Thoracic aorta (tissue), 2 donors: ENCODE measurements around the gene RARG. TPM values are rescaled to one million over a fixed set of nuclear protein-coding genes. Genes with fewer than 3 reads are reported as not detected.

ENCODE experiments used
- ATAC-seq: fragments of 150-250 bp; one replicate; pipeline ENCODE4 v1.8.0; 2017; ENCODE audit warnings: low read depth; ENCODE audit not compliant: insufficient number of reproducible peaks, low FRiP score
- DNase-seq: peaks from one replicate; pipeline ENCODE4 v3.0.0-alpha.2; 2020; ENCODE audit warnings: low spot score
- H3K27ac ChIP-seq, 2 donors: fragments of 200-600 bp; sonication (generic); 1 replicate in 1 of 2; 2 replicates in 1 of 2; pipeline ENCODE4 v1.5.1; 2016; ENCODE audit warnings: mild to moderate bottlenecking in 2 of 2, moderate library complexity in 2 of 2
- H3K27me3 ChIP-seq: fragments of 200-600 bp; sonication (generic); replicated peaks from 2 replicates; pipeline ENCODE4 v1.6.0; 2016; ENCODE audit warnings: mild to moderate bottlenecking; ENCODE audit not compliant: insufficient read depth
- H3K36me3 ChIP-seq: fragments of 200-600 bp; sonication (generic); one replicate; pipeline ENCODE4 v1.5.1; 2016
- H3K4me1 ChIP-seq, 2 donors: fragments of 200-600 bp; sonication (generic); 1 replicate in 1 of 2; 2 replicates in 1 of 2; pipeline versions ENCODE4 v1.5.1 to v1.6.0; 2016; ENCODE audit warnings: low read depth in 2 of 2, mild to moderate bottlenecking in 1 of 2; ENCODE audit not compliant: control insufficient read depth in 1 of 2
- H3K4me3 ChIP-seq: fragments of 200-600 bp; sonication (generic); 2 replicates; pipeline ENCODE4 v1.5.1; 2016; ENCODE audit warnings: mild to moderate bottlenecking
- H3K9me3 ChIP-seq: fragments of 200-600 bp; sonication (generic); 2 replicates; pipeline ENCODE4 v1.5.1; 2016
- total RNA-seq, 2 donors: library from RNA; depleted of rRNA; stranded (reverse); fragments of >200 nt; gene quantifications; one replicate each; pipeline versions ENCODE4 v1.1.0 to v1.2.3, GENCODE V29; 2016
- TF ChIP-seq, protein P1 (sequence below): fragments of 200-600 bp; sonication (generic); IDR thresholded peaks from one replicate; pipeline ENCODE4 v1.5.1; 2019; ENCODE audit warnings: antibody characterized with exemption

RARG gene
- total RNA-seq, 2 donors from 2014 or later = 25.7 to 37.5 TPM

DNA sequence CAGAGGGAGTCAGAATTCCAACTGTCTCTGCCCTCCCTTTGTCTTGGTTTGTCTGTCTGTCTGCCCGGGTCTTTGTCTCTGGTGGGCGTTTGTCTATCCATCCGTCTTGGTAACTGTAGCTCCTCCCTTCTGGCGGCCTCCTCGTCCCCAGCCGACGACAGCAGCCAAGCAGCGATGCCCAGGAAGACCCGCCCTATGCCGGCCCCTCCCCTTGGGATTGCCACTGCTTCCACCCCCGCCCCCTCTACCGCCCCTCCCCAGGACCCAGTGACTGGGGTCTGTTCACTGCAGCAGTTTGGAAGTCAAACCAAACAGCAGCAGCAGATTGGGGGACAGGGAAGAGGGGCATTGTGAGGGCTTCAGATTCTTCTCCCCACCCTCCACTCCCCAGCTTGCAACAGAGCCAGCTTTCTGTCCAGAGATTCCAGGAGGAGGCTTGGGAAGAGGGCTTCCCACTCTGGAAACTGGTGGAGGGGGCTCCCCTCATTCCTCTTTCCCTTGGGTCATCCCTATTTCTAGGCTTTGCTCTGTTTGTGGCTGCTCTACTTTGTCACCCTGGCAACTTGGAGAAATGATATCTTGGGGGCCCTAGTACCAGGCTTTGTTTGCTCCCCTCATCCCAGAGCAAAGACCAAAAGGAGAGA, 2.4 kb upstream of the RARG start:
- peak overlapping the region; percentile 58 to 91 for H3K27ac ChIP-seq
- H3K4me3 ChIP-seq = no peak overlapping the region
- H3K36me3 ChIP-seq = no peaks in the 10 kb centered on the region
- no peak for ATAC-seq
- H3K27me3 ChIP-seq = no peaks in the 10 kb centered on the region
- H3K4me1 ChIP-seq = peaks cover 26 to 44% of the 10 kb centered on the region in 2 donors
- no peaks in the 10 kb centered on the region for H3K9me3 ChIP-seq
- TF ChIP-seq, protein P1, sequence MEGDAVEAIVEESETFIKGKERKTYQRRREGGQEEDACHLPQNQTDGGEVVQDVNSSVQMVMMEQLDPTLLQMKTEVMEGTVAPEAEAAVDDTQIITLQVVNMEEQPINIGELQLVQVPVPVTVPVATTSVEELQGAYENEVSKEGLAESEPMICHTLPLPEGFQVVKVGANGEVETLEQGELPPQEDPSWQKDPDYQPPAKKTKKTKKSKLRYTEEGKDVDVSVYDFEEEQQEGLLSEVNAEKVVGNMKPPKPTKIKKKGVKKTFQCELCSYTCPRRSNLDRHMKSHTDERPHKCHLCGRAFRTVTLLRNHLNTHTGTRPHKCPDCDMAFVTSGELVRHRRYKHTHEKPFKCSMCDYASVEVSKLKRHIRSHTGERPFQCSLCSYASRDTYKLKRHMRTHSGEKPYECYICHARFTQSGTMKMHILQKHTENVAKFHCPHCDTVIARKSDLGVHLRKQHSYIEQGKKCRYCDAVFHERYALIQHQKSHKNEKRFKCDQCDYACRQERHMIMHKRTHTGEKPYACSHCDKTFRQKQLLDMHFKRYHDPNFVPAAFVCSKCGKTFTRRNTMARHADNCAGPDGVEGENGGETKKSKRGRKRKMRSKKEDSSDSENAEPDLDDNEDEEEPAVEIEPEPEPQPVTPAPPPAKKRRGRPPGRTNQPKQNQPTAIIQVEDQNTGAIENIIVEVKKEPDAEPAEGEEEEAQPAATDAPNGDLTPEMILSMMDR = no peak
- DNase-seq = no peak

DNA sequence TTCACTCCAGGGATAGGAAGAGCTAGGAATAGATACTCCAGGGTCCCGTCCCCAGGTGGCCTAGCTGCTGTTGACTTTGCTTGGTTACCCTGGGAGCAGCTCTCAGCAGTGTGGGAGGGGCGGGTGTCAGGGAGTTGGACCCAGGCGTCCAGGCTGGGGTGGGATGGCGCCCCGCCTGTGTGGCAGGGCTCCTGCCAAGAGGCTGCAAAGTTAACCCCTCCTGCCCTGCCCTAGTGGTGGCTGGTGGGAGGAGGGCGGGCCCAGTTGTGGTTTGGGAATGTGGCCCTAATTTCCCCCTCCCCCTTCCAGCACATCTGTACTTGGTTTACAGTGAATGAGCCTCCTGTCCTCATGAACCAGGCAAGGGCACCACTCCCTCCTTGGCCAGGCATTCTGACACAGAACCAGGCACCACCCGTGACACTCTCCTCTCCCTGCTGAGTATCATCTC, 1.7 kb upstream of the RARG start:
- Histone ChIP-seq H3K27ac (peak overlapping the region; percentile 71 to 91), H3K27me3 (no peaks in the 10 kb centered on the region), H3K9me3 (no peaks in the 10 kb centered on the region), H3K4me3 (peak overlapping the region; percentile 94), H3K4me1 (peaks cover 28 to 51% of the 10 kb centered on the region in 2 donors), H3K36me3 (no peaks in the 10 kb centered on the region)
- TF ChIP-seq, protein P1 = no peak
- no peak for DNase-seq
- ATAC-seq = no peak

DNA sequence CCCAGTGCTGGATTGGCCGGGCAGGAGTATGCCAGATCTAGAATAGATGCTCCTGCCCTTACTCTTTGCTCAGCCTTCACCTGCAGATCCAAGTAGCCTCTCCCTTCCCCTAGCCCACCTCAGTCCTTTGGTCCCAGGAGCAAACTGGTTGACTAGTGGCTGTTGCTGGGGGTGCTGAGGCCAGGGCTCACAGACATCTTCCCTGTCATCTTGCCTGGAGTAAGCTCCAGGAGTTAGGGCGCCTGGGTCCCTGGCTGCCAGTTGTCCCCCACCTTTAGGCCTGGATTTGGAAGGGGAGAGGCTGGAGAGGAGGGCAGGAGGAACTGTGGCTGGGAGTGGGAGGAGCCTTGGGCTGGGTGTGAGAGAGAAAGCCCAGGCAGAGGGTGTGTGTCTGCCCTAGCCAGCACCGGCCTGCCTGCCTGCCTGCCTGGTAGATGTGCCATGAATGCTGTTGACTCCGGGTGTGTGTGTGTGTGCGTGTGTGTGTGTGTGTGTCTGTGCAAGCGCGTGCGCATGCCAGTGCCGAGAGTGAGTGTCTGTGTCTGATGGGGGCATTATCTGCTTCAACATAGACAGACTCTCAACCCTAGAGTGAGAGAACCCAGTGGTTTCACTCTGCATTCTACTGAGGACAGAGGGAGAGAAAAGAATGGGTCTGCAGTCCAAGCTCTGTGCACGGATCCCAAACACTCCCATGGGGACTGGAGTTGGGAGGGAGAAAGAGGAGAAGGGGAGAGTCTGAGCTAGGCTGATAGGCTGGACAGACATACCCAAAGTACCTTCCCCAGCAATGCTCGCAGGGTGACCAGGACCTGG, 845 bp upstream of the RARG start:
- H3K27me3 ChIP-seq = no peaks in the 10 kb centered on the region
- no peaks in the 10 kb centered on the region for H3K36me3 ChIP-seq
- peaks cover 28 to 54% of the 10 kb centered on the region in 2 donors for H3K4me1 ChIP-seq
- no peak for DNase-seq
- peak overlapping the region; percentile 71 to 91 for H3K27ac ChIP-seq
- no peaks in the 10 kb centered on the region for H3K9me3 ChIP-seq
- ATAC-seq = peak; percentile 26
- H3K4me3 ChIP-seq = peak overlapping the region; percentile 94
- TF ChIP-seq, protein P1 = no peak

DNA sequence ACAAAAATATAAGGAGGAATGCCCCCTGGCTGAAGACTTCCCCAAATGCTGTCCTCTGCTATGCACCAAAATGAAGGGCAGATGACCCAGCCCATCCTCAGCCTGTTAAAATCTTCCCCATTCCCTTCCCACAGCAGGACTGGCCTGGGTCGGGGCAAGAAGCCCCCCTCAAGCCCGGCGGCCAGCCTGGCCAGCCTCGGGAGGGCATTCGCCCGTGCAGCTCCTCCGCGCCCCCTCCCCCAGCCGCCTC, 413 bp downstream of the RARG start:
- H3K4me1 ChIP-seq = peaks cover 28 to 54% of the 10 kb centered on the region in 2 donors
- no peak for ATAC-seq
- H3K27ac ChIP-seq = peak overlapping the region; percentile 88 to 92
- DNase-seq = no peak
- peak overlapping the region; percentile 94 for H3K4me3 ChIP-seq
- no peaks in the 10 kb centered on the region for H3K9me3 ChIP-seq
- no peaks in the 10 kb centered on the region for H3K27me3 ChIP-seq
- H3K36me3 ChIP-seq = peaks cover 3% of the 10 kb centered on the region
- TF ChIP-seq, protein P1 = no peak

DNA sequence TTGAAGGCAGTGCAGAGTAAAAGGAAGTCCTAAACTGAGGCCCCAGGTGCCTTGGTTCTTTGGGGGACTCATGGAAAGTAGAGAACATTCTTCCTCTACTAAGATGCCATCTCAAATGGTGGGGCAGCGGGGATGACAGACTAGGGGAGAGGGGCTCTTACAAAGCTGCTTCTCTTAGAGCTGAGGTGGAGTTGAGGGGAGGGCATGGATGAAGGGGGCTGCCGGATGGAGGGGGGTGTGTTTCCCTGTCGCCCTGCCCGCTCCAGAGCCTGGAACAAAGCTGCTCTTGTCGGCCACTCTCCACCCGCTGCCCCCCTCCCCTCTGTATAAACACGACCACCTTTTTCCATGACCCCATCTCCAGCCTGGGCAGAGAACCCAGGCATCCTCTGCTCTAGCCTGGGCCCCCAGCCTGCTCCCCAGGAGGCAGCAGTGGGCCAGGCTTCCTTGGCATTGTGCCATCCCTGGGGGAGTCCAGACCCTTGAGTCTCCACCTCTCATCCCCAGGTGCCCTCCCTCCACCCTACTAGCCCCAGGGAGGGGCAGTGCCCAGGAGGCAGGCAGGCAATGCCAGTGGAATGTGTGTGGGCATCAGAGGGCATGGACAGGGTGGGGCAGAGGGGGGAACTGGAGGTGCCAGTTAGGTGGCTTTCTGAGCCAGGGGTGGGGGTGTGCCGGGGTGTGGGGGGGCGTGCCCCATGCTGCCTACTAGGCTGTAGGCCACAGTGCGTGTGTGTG, 1.7 kb downstream of the RARG start:
- peak overlapping the region; percentile 94 for H3K4me3 ChIP-seq
- H3K27me3 ChIP-seq = no peaks in the 10 kb centered on the region
- DNase-seq = no peak
- no peak for ATAC-seq
- H3K36me3 ChIP-seq = peaks cover 3% of the 10 kb centered on the region
- H3K27ac ChIP-seq = peak overlapping the region; percentile 65 to 92
- H3K9me3 ChIP-seq = no peaks in the 10 kb centered on the region
- TF ChIP-seq, protein P1 = no peak
- peaks cover 28 to 68% of the 10 kb centered on the region in 2 donors for H3K4me1 ChIP-seq
